WTC11 (cell line): ENCODE measurements around the gene MIOX. TPM values are rescaled to one million over a fixed set of nuclear protein-coding genes. Genes with fewer than 3 reads are reported as not detected.

Experiments
- ATAC-seq: fragments of 200-7000 bp; cut with Tn5 transposase; 2 replicates; pipeline ENCODE4 v1.10.0; 2021; ENCODE audit warnings: mild to moderate bottlenecking, moderate library complexity
- CTCF ChIA-PET: fragments of 300-600 bp; sonication (Branson Sonifier 250); formaldehyde crosslinking; loops from one replicate; lab custom pipeline; 2021; ENCODE audit warnings: antibody characterized with exemption; lab: Charles Lee
- POLR2A ChIA-PET: fragments of 350-600 bp; sonication (Branson Sonifier 250); formaldehyde crosslinking; loops from one replicate; lab custom pipeline; 2021; ENCODE audit warnings: antibody characterized with exemption; lab: Charles Lee
- DNase-seq: peaks from one replicate; pipeline ENCODE4 v3.0.0; 2021; ENCODE audit warnings: low spot score
- H3K27ac Mint-ChIP-seq: 2 replicates; pipeline ENCODE4 v1.8.0; 2021; ENCODE audit warnings: mixed read lengths
- H3K27me3 Mint-ChIP-seq: 2 replicates; pipeline ENCODE4 v1.8.0; 2021; ENCODE audit warnings: low read depth, mild to moderate bottlenecking, moderate library complexity, mixed read lengths
- H3K36me3 Mint-ChIP-seq: 2 replicates; pipeline ENCODE4 v1.8.0; 2021; ENCODE audit warnings: mixed read lengths
- H3K4me1 Mint-ChIP-seq: 2 replicates; pipeline ENCODE4 v1.8.0; 2022; ENCODE audit warnings: mixed read lengths
- H3K4me3 Mint-ChIP-seq: 2 replicates; pipeline ENCODE4 v1.8.0; 2021; ENCODE audit warnings: mild to moderate bottlenecking, moderate library complexity, mixed read lengths
- H3K9me3 Mint-ChIP-seq: 2 replicates; pipeline ENCODE4 v1.8.0; 2021; ENCODE audit warnings: mixed read lengths
- AR ChIP-seq: fragments of 250-450 bp; sonication (Bioruptor Pico); IDR thresholded peaks from 2 replicates; pipeline ENCODE4 v1.9.0; 2021; ENCODE audit warnings: mild to moderate bottlenecking
- ATF1 ChIP-seq: sonication (generic); formaldehyde crosslinking; IDR thresholded peaks from 2 replicates; pipeline ENCODE4 v1.8.1; 2023; ENCODE audit warnings: mild to moderate bottlenecking, moderate library complexity, missing genetic modification reagents
- CTCF ChIP-seq: fragments of 200-600 bp; IDR thresholded peaks from 2 replicates; pipeline ENCODE4 v1.8.0; 2022; ENCODE audit warnings: antibody characterized with exemption
- FOXJ3 ChIP-seq: sonication (generic); formaldehyde crosslinking; IDR thresholded peaks from 2 replicates; pipeline ENCODE4 v1.9.0; 2021; ENCODE audit warnings: missing genetic modification reagents, mild to moderate bottlenecking, borderline replicate concordance
- GABPB1 ChIP-seq: sonication (generic); formaldehyde crosslinking; IDR thresholded peaks from 2 replicates; pipeline ENCODE4 v1.8.1; 2023; ENCODE audit warnings: mild to moderate bottlenecking, missing genetic modification reagents
- IRF2 ChIP-seq: sonication (generic); formaldehyde crosslinking; IDR thresholded peaks from 2 replicates; pipeline ENCODE4 v1.8.0; 2022; ENCODE audit warnings: low read depth, missing genetic modification reagents, borderline replicate concordance
- OVOL2 ChIP-seq: fragments of 250-450 bp; sonication (Bioruptor Pico); IDR thresholded peaks from 2 replicates; pipeline ENCODE4 v1.9.0; 2021; ENCODE audit warnings: mild to moderate bottlenecking, borderline replicate concordance
- PREB ChIP-seq: sonication (generic); formaldehyde crosslinking; IDR thresholded peaks from 2 replicates; pipeline ENCODE4 v1.8.1; 2022; ENCODE audit warnings: mild to moderate bottlenecking, missing genetic modification reagents, moderate library complexity, borderline replicate concordance
- SMAD4 ChIP-seq: sonication (generic); formaldehyde crosslinking; IDR thresholded peaks from 2 replicates; pipeline ENCODE4 v1.8.0; 2022; ENCODE audit warnings: mild to moderate bottlenecking, missing genetic modification reagents
- SOX15 ChIP-seq: fragments of 250-450 bp; sonication (Bioruptor Pico); IDR thresholded peaks from 2 replicates; pipeline ENCODE4 v1.9.0; 2021; ENCODE audit warnings: mild to moderate bottlenecking
- TEAD1 ChIP-seq: sonication (generic); formaldehyde crosslinking; IDR thresholded peaks from 2 replicates; pipeline ENCODE4 v1.8.0; 2022; ENCODE audit warnings: mild to moderate bottlenecking, missing genetic modification reagents
- TP53 ChIP-seq: sonication (generic); formaldehyde crosslinking; IDR thresholded peaks from 2 replicates; pipeline ENCODE4 v1.8.1; 2023; ENCODE audit warnings: mild to moderate bottlenecking, missing genetic modification reagents
- USF1 ChIP-seq: sonication (generic); formaldehyde crosslinking; IDR thresholded peaks from 2 replicates; pipeline ENCODE4 v1.8.0; 2022; ENCODE audit warnings: mild to moderate bottlenecking, missing genetic modification reagents
- USF2 ChIP-seq: sonication (generic); formaldehyde crosslinking; IDR thresholded peaks from 2 replicates; pipeline ENCODE4 v1.8.1; 2023; ENCODE audit warnings: mild to moderate bottlenecking, missing genetic modification reagents, moderate library complexity
- ZBTB21 ChIP-seq: sonication (generic); formaldehyde crosslinking; IDR thresholded peaks from 2 replicates; pipeline ENCODE4 v1.8.1; 2023; ENCODE audit warnings: mild to moderate bottlenecking, missing genetic modification reagents, borderline replicate concordance
- total RNA-seq: library from RNA; stranded (reverse); gene quantifications from 3 replicates; pipeline ENCODE4 v1.2.3, GENCODE V29; 2021
- TF ChIP-seq, protein P1 (sequence below): sonication (generic); formaldehyde crosslinking; IDR thresholded peaks from 2 replicates; pipeline ENCODE4 v1.8.0; 2023; ENCODE audit warnings: missing genetic modification reagents
- TF ChIP-seq, protein P2 (sequence below): sonication (generic); formaldehyde crosslinking; IDR thresholded peaks from 2 replicates; pipeline ENCODE4 v1.8.0; 2022; ENCODE audit warnings: mild to moderate bottlenecking, missing genetic modification reagents

MIOX gene
- total RNA-seq, 1 experiment from 2014 or later, result 0.33 TPM

- POLR2A ChIA-PET, result interaction anchor here (1.0 kb wide), 1 partner anchor 12 kb away, joined by 3 read pairs; no protein-coding TSS in a partner anchor
- no peak for ATAC-seq
- no peaks in the 10 kb centered on the region for H3K36me3 Mint-ChIP-seq
These were observed 1.2 kb upstream of the MIOX start for GRCh38 chr22:50485221-50486131.

GRCh38 chr22:50487290-50488005 is 789 bp downstream of the MIOX start:
- no peak for DNase-seq
- Mint-ChIP-seq H3K9me3 (no peaks in the 10 kb centered on the region), H3K36me3 (no peaks in the 10 kb centered on the region), H3K4me3 (no peak overlapping the region), H3K27ac (no peak overlapping the region), H3K4me1 (no peaks in the 10 kb centered on the region), H3K27me3 (no peaks in the 10 kb centered on the region)
- ChIA-PET CTCF (interaction anchor here (1.0 to 1.3 kb wide), 2 partner anchors 38 to 247 kb away, joined by 3 to 4 read pairs; partner anchors contain the start of gene SCO2), POLR2A (no interaction called here)
- ATAC-seq, result no peak
- TF ChIP-seq AR (CRISPR knock-in tag) (no peak), FOXJ3 (CRISPR knock-in tag) (no peak), IRF2 (no peak), SOX15 (CRISPR knock-in tag) (no peak), TEAD1 (no peak), ATF1 (CRISPR knock-in tag) (no peak), PREB (CRISPR knock-in tag) (no peak), ZBTB21 (no peak)
- TF ChIP-seq, protein P1, sequence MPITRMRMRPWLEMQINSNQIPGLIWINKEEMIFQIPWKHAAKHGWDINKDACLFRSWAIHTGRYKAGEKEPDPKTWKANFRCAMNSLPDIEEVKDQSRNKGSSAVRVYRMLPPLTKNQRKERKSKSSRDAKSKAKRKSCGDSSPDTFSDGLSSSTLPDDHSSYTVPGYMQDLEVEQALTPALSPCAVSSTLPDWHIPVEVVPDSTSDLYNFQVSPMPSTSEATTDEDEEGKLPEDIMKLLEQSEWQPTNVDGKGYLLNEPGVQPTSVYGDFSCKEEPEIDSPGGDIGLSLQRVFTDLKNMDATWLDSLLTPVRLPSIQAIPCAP (CRISPR knock-in tag), result no peak

More at GRCh38 chr22:50485221-50486131, 1.2 kb upstream of the MIOX start:
- H3K4me1 Mint-ChIP-seq, result no peaks in the 10 kb centered on the region
- TF ChIP-seq USF1 (CRISPR knock-in tag) (peak; percentile 79; the same call in 1 of the 2 replicates), USF2 (CRISPR knock-in tag) (0 out of 2 replicates have a peak, but pooled peaks have one; percentile 46), CTCF (no peak), TP53 (0 out of 2 replicates have a peak, but pooled peaks have one; percentile 21), OVOL2 (no peak), GABPB1 (CRISPR knock-in tag) (peak; percentile 54), SMAD4 (CRISPR knock-in tag) (no peak)
- TF ChIP-seq, protein P2, sequence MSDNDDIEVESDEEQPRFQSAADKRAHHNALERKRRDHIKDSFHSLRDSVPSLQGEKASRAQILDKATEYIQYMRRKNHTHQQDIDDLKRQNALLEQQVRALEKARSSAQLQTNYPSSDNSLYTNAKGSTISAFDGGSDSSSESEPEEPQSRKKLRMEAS, result peak; percentile 37; the same call in 1 of the 2 replicates
- TF ChIP-seq, all 79 proteins: peak for 5
- CTCF ChIA-PET, result interaction anchor here (1.1 to 1.6 kb wide), 4 partner anchors 17 to 86 kb away, joined by 3 to 6 read pairs (median 5); partner anchors contain the start of genes LMF2, NCAPH2 and SCO2
- H3K27me3 Mint-ChIP-seq, result peaks cover 5% of the 10 kb centered on the region
- H3K4me3 Mint-ChIP-seq, result no peak overlapping the region
- H3K9me3 Mint-ChIP-seq, result no peaks in the 10 kb centered on the region
- no peak for DNase-seq
- H3K27ac Mint-ChIP-seq, result peak overlapping the region; percentile 14; the same call in 1 of the 2 replicates
